Psoas muscle (tissue), 8 donors: Measurements from ENCODE around the gene MYO5B. TPM values are rescaled to one million over a fixed set of nuclear protein-coding genes. Genes with fewer than 3 reads are reported as not detected.

ENCODE experiments used
- ATAC-seq, 4 donors: fragments of 200-7000 bp; cut with Tn5 transposase; one replicate each; pipeline ENCODE4 v1.9.1; 2020; ENCODE audit warnings: moderate library complexity in 3 of 4, mild to moderate bottlenecking in 2 of 4
- DNase-seq, 2 donors: peaks; one replicate each; pipeline ENCODE4 v3.0.0-alpha.2; 2020
- H3K27ac ChIP-seq: fragments of 200-600 bp; one replicate; pipeline ENCODE4 v1.8.0; 2022
- H3K27me3 ChIP-seq, 3 donors: fragments of 200-600 bp in 1 of 3; one replicate each; pipeline versions ENCODE4 v1.6.1 to v1.8.0; 2013 to 2022; ENCODE audit warnings: low read length in 2 of 3, mild to moderate bottlenecking in 2 of 3, moderate library complexity in 1 of 3; ENCODE audit not compliant: insufficient read depth in 3 of 3
- H3K36me3 ChIP-seq, 2 donors: fragments of 200-600 bp in 1 of 2; one replicate each; pipeline versions ENCODE4 v1.6.1 to v1.8.0; 2013 to 2022; ENCODE audit warnings: low read depth in 1 of 2, mild to moderate bottlenecking in 1 of 2, moderate library complexity in 1 of 2; ENCODE audit not compliant: insufficient read depth in 1 of 2
- H3K4me1 ChIP-seq: fragments of 200-600 bp; one replicate; pipeline ENCODE4 v1.8.0; 2022
- H3K4me3 ChIP-seq: fragments of 200-600 bp; one replicate; pipeline ENCODE4 v1.8.0; 2022; ENCODE audit warnings: mild to moderate bottlenecking
- H3K9me3 ChIP-seq: fragments of 200-600 bp; one replicate; pipeline ENCODE4 v1.8.0; 2022
- CTCF ChIP-seq: fragments of 200-600 bp; IDR thresholded peaks from one replicate; pipeline ENCODE4 v1.8.0; 2022; ENCODE audit warnings: antibody characterized with exemption
- WGBS, 3 donors: extraction: QIAGEN DNeasy Blood & Tissue Kit; methylation state at CpG; one replicate each; pipeline versions ENCODE4 v1.1.6 to v1.1.7; 2013; 5-methylcytosine and 5-hydroxymethylcytosine counted together
- intact Hi-C, 2 donors: fragments of 100-400 bp; cut with DNase I; formaldehyde crosslinking; loops; one replicate each; pipeline versions ENCODE4 v1.11.0 to v1.14.2; 2022
- polyA plus RNA-seq, 3 donors: library from polyadenylated mRNA; stranded (reverse); fragments of 200-250 nt; gene quantifications; one replicate each; pipeline ENCODE4 v1.2.3, GENCODE V29; 2013
- total RNA-seq, 4 donors: library from RNA; stranded (reverse); fragmentation: NEBNext Ultra II Directional in 2 of 4; extraction: Animal tissue kit (Norgen Biotek cat#: 25700) in 2 of 4; gene quantifications; one replicate each; pipeline versions ENCODE4 v1.2.1 to v1.2.4, GENCODE V29; 2021 to 2023
- donor health status: healthy with polysubstance abuse.
- donor health status: DM: no; HTN: no; CAD: no; lungs with moderate emphysema.
- donor health status: Bipolar disorder and iron deficiency.
- donor health status: healthy.
- donor health status: DM: yes; HTN: yes; CAD: no.
- donor health status: DM: no; HTN: no; CAD: no.
- donor health status: DM: no; HTN: no; CAD: no.
- donor health status: DM: yes; HTN: yes; CAD: no.

MYO5B gene
- total and polyA plus RNA-seq, 7 donors, result 0.10 to 1.2 (median 0.44) TPM

DNA sequence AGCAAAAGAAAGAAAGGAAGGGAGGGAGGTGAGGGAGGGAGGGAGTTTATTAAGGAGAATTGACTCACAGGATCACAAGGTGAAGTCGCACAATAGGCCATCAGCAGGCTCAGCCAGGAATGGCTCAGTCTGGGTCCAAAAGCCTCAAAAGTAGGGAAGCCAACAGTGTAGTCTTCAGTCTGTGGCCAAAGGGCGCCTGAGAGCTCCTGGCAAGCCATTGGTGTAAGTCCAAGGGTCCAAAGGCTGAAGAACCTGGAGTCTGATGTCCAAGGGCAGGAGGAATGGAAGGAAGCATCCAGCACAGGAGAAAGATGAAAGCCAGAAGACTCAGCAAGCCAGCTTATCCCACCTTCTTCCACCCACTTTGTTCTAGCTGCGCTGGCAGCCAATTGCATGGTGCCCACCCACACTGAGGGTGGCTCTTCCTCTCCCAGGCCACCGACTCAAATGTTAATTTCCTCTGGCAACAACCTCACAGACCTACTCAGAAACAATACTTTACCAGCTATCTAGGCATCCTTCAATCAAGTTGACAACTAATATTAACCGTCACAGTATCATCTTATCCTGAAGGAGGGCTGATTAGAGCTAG, 375.8 kb downstream of the MYO5B start:
- H3K27ac ChIP-seq, result no peak overlapping the region
- no peak for TF ChIP-seq CTCF
- no peak overlapping the region for H3K4me3 ChIP-seq
- H3K4me1 ChIP-seq, result no peaks in the 10 kb centered on the region
- 86 to 91% (median 90%) methylated on average over 5 of the region's 5 CpGs for WGBS, 3 donors
- H3K9me3 ChIP-seq, result no peaks in the 10 kb centered on the region
- ATAC-seq (no peak), DNase-seq (no peak)
- peaks cover 0 to 4% of the 10 kb centered on the region in 2 donors for H3K36me3 ChIP-seq
- H3K27me3 ChIP-seq, result no peaks in the 10 kb centered on the region
- intact Hi-C loops, result loop anchor here (10.0 kb wide), 3 partner anchors 324 to 456 kb away; partner anchors contain the start of genes MYO5B (in 1 of the 2) and RPL17 (in 1 of the 2)

- ATAC-seq, result no peak
- Histone ChIP-seq H3K9me3 (no peaks in the 10 kb centered on the region), H3K4me3 (no peak overlapping the region), H3K4me1 (no peaks in the 10 kb centered on the region), H3K27me3 (no peaks in the 10 kb centered on the region), H3K27ac (no peak overlapping the region), H3K36me3 (peaks cover 0 to 4% of the 10 kb centered on the region in 2 donors)
- WGBS, 3 donors, result 95 to 97% (median 96%) methylated on average over 5 of the region's 5 CpGs
- intact Hi-C loops, result loop anchor here (10.0 kb wide), 3 partner anchors 323 to 457 kb away; partner anchors contain the start of genes MYO5B (in 1 of the 2) and RPL17 (in 1 of the 2)
- TF ChIP-seq CTCF, result no peak
- no peak for DNase-seq
Measured at GRCh38 chr18:49817947-49818346, 377.0 kb downstream of the MYO5B start.

- ATAC-seq, result no peak
- 92 to 96% (median 94%) methylated on average over 4 of the region's 4 CpGs for WGBS, 3 donors
- TF ChIP-seq CTCF, result no peak
- no peak overlapping the region for H3K4me3 ChIP-seq
- intact Hi-C loops, result loop anchor here (10.0 kb wide), 3 partner anchors 321 to 459 kb away; partner anchors contain the start of genes MYO5B (in 1 of the 2) and RPL17 (in 1 of the 2)
- peaks cover 0 to 4% of the 10 kb centered on the region in 2 donors for H3K36me3 ChIP-seq
- H3K9me3 ChIP-seq, result no peaks in the 10 kb centered on the region
- H3K4me1 ChIP-seq, result peaks cover 12% of the 10 kb centered on the region
- no peaks in the 10 kb centered on the region for H3K27me3 ChIP-seq
- H3K27ac ChIP-seq, result no peak overlapping the region
- no peak for DNase-seq
Measured at GRCh38 chr18:49815927-49816326, 379.0 kb downstream of the MYO5B start.

DNA sequence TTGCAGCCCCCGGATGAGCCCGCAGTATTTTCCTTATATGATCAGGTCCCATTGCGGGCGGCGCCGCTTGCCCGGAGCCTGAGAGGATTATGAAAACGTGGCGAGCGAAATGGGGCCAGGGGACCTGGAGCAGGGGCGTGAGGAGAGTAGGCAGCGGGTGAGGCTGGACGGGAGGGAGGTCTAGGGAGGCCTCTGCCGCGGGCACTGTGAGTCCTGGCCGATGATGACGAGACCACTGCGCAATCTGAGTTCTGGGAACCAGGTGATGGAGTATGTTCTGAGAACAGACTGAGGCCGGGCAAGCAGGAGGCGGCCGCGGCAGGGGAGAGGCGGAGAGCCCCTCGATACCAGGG, 380.8 kb downstream of the MYO5B start:
- peaks cover 12% of the 10 kb centered on the region for H3K4me1 ChIP-seq
- intact Hi-C loops, result loop anchor here (10.0 kb wide), 3 partner anchors 319 to 461 kb away; partner anchors contain the start of genes MYO5B (in 1 of the 2) and RPL17 (in 1 of the 2)
- peak overlapping the region; percentile 93 for H3K27ac ChIP-seq
- peaks cover 0 to 4% of the 10 kb centered on the region in 2 donors for H3K36me3 ChIP-seq
- peak; percentile 66 to 77 (median 72) for ATAC-seq
- peak overlapping the region; percentile 85 for H3K4me3 ChIP-seq
- peaks cover 7% of the 10 kb centered on the region for H3K9me3 ChIP-seq
- peak; percentile 75 to 79 for DNase-seq
- TF ChIP-seq CTCF, result no peak
- WGBS, 3 donors, result 0 to 1% (median 1%) methylated on average over 23 to 24 of the region's 24 CpGs
- no peaks in the 10 kb centered on the region for H3K27me3 ChIP-seq
